Stimulated activated CD4-positive, alpha-beta T cell treated with anti-CD3 and anti-CD28 coated beads, Interleukin-15, amount 100 ng/mL, for 24 hours (primary cell): ENCODE data around the gene MCF2L2.
"Not testable (repeated sequence)": the region's sequence is repeated elsewhere in the genome, so short reads cannot be mapped to it uniquely, and the experiment has no call there.

Source experiments
- DNase-seq: peaks from one replicate; pipeline ENCODE4 v3.0.0-alpha.2; 2020

MCF2L2 gene

GRCh38 chr3:183193762-183194689, 234.4 kb downstream of the MCF2L2 start:
- DNase-seq: no peak

GRCh38 chr3:183192650-183193300, 235.6 kb downstream of the MCF2L2 start:
- DNase-seq: no peak

GRCh38 chr3:183189641-183190040, 238.8 kb downstream of the MCF2L2 start:
- no peak for DNase-seq

- peak; percentile 48 for DNase-seq
Measured at GRCh38 chr3:183188895-183189462, 239.4 kb downstream of the MCF2L2 start.

- peak; percentile 27 for DNase-seq
Measured at GRCh38 chr3:183185696-183186095, 242.7 kb downstream of the MCF2L2 start.

- no peak for DNase-seq
Measured at GRCh38 chr3:183182732-183183610, 245.4 kb downstream of the MCF2L2 start.

- DNase-seq: no peak
Measured at GRCh38 chr3:183182073-183182472, 246.3 kb downstream of the MCF2L2 start.

- DNase-seq: no peak
Measured at GRCh38 chr3:183181606-183182005, 246.8 kb downstream of the MCF2L2 start.

- no peak for DNase-seq
Measured at GRCh38 chr3:183180784-183181295, 247.6 kb downstream of the MCF2L2 start.

- no peak for DNase-seq
Measured at GRCh38 chr3:183180110-183180783, 248.2 kb downstream of the MCF2L2 start.

- not testable (repeated sequence) for DNase-seq
Measured at GRCh38 chr3:183179550-183179908, 248.9 kb downstream of the MCF2L2 start.

GRCh38 chr3:183178833-183179549, 249.4 kb downstream of the MCF2L2 start:
- peak; percentile 78 for DNase-seq

- no peak for DNase-seq
Measured at GRCh38 chr3:183178512-183178832, 249.9 kb downstream of the MCF2L2 start.

GRCh38 chr3:183172051-183172639, 256.3 kb downstream of the MCF2L2 start:
- no peak for DNase-seq

- DNase-seq: not testable (repeated sequence)
Measured at GRCh38 chr3:183167975-183168374, 260.4 kb downstream of the MCF2L2 start.

GRCh38 chr3:183163563-183163962, 264.9 kb downstream of the MCF2L2 start:
- no peak for DNase-seq

- no peak for DNase-seq
Measured at GRCh38 chr3:183161552-183162336, 266.7 kb downstream of the MCF2L2 start.

- no peak for DNase-seq
Measured at GRCh38 chr3:183160616-183161015, 267.8 kb downstream of the MCF2L2 start.

GRCh38 chr3:183159333-183159732, 269.1 kb downstream of the MCF2L2 start:
- DNase-seq: no peak

GRCh38 chr3:183158551-183159006, 269.8 kb downstream of the MCF2L2 start:
- DNase-seq: peak; percentile 61
